Caco-2 (cell line): Measurements from ENCODE around the gene IRF2. TPM values are rescaled to one million over a fixed set of nuclear protein-coding genes. Genes with fewer than 3 reads are reported as not detected.

Source experiments
- BruUV-seq: library from RNA; stranded (reverse); fragments of 400-500 nt; replicated peaks from 2 replicates; lab custom pipeline; 2021; lab: Mats Ljungman, UMichigan
- CTCF ChIA-PET: fragments of 300-600 bp; sonication (Branson Sonifier 250); formaldehyde crosslinking; loops from one replicate; lab custom pipeline; 2022; ENCODE audit warnings: antibody characterized with exemption; lab: Charles Lee
- POLR2A ChIA-PET: fragments of 300-600 bp; sonication (Branson Sonifier 250); formaldehyde crosslinking; loops from one replicate; lab custom pipeline; 2022; ENCODE audit warnings: antibody characterized with exemption; lab: Charles Lee
- DNase-seq, 2 experiments: peaks; one replicate each; pipeline versions ENCODE4 v3.0.0 to v3.0.0-alpha.2; 2020 to 2022
- H3K27me3 ChIP-seq: replicated peaks from 2 replicates; pipeline ENCODE4 v1.6.0; 2011; ENCODE audit warnings: low read length; ENCODE audit not compliant: control insufficient read depth, insufficient read depth
- H3K36me3 ChIP-seq: 2 replicates; pipeline ENCODE4 v1.5.1; 2011; ENCODE audit warnings: low read length; ENCODE audit not compliant: control insufficient read depth, insufficient read depth
- H3K4me1 ChIP-seq: fragments of 250-450 bp; sonication (Bioruptor Pico); 2 replicates; pipeline ENCODE4 v1.5.1; 2020; ENCODE audit warnings: mild to moderate bottlenecking
- H3K4me3 ChIP-seq: 2 replicates; pipeline ENCODE4 v1.5.1; 2011; ENCODE audit warnings: low read depth, mild to moderate bottlenecking, control low read depth, low read length
- H3K9me3 ChIP-seq: fragments of 250-450 bp; sonication (Bioruptor Pico); 2 replicates; pipeline ENCODE4 v1.5.1; 2020; ENCODE audit warnings: mild to moderate bottlenecking, moderate library complexity
- H3K27ac Mint-ChIP-seq: one replicate; pipeline ENCODE4 v1.8.0; 2022; ENCODE audit warnings: mixed read lengths; ENCODE audit not compliant: unreplicated experiment
- H3K27me3 Mint-ChIP-seq: one replicate; pipeline ENCODE4 v1.8.0; 2022; ENCODE audit warnings: mixed read lengths; ENCODE audit not compliant: insufficient read depth, unreplicated experiment
- H3K36me3 Mint-ChIP-seq: one replicate; pipeline ENCODE4 v1.8.0; 2022; ENCODE audit warnings: mild to moderate bottlenecking, mixed read lengths; ENCODE audit not compliant: insufficient read depth, unreplicated experiment
- H3K4me1 Mint-ChIP-seq: one replicate; pipeline ENCODE4 v1.8.0; 2022; ENCODE audit warnings: low read depth, mixed read lengths; ENCODE audit not compliant: unreplicated experiment
- H3K4me3 Mint-ChIP-seq: one replicate; pipeline ENCODE4 v1.8.0; 2022; ENCODE audit warnings: mild to moderate bottlenecking, moderate library complexity, mixed read lengths; ENCODE audit not compliant: unreplicated experiment
- H3K9me3 Mint-ChIP-seq: one replicate; pipeline ENCODE4 v1.8.0; 2022; ENCODE audit warnings: mixed read lengths; ENCODE audit not compliant: unreplicated experiment
- CTCF ChIP-seq, 2 experiments: fragments of 200-600 bp in 1 of 2; IDR thresholded peaks; 1 replicate in 1 of 2; 2 replicates in 1 of 2; pipeline versions ENCODE4 v1.5.1 to v1.8.0; 2011 to 2022; ENCODE audit warnings: antibody characterized with exemption in 1 of 2, control low read depth in 1 of 2, inconsistent platforms in 1 of 2, low read depth in 1 of 2, low read length in 1 of 2, mild to moderate bottlenecking in 1 of 2, moderate library complexity in 1 of 2; ENCODE audit not compliant: insufficient read depth in 1 of 2, severe bottlenecking in 1 of 2, unreplicated experiment in 1 of 2
- intact Hi-C: fragments of 100-400 bp; cut with micrococcal nuclease; formaldehyde crosslinking; loops from one replicate; pipeline ENCODE4 v1.10.0; 2022; ENCODE audit not compliant: unreplicated experiment
- total RNA-seq: library from RNA; stranded (reverse); gene quantifications from 2 replicates; pipeline ENCODE4 v1.2.3, GENCODE V29; 2022

The IRF2 gene
- total RNA-seq, 1 experiment from 2014 or later: 9.2 TPM

GRCh38 chr4:184416913-184417734, 57.2 kb downstream of the IRF2 start:
- Histone ChIP-seq H3K27me3 (no peaks in the 10 kb centered on the region), H3K9me3 (no peaks in the 10 kb centered on the region), H3K4me3 (no peak overlapping the region), H3K36me3 (no peaks in the 10 kb centered on the region), H3K4me1 (no peaks in the 10 kb centered on the region)
- DNase-seq: no peak
- Mint-ChIP-seq H3K27ac (no peak overlapping the region), H3K27me3 (no peaks in the 10 kb centered on the region), H3K4me1 (peaks cover 8% of the 10 kb centered on the region), H3K4me3 (no peak overlapping the region), H3K36me3 (peaks cover 5% of the 10 kb centered on the region), H3K9me3 (peaks cover 1% of the 10 kb centered on the region)
- no peak for TF ChIP-seq CTCF (IDR thresholded peaks at IDR 0.05; ENCODE audit: insufficient read depth in 1 of 2, low read depth in 1 of 2, low read length in 1 of 2, severe bottlenecking in 1 of 2, unreplicated experiment in 1 of 2)
- ChIA-PET CTCF (no interaction called here), POLR2A (no interaction called here)
- BruUV-seq: no TSS peak
- intact Hi-C loops: no loop called here

- Mint-ChIP-seq H3K4me1 (peaks cover 8% of the 10 kb centered on the region), H3K9me3 (no peaks in the 10 kb centered on the region), H3K27ac (no peak overlapping the region), H3K36me3 (peaks cover 10% of the 10 kb centered on the region), H3K4me3 (no peak overlapping the region), H3K27me3 (no peaks in the 10 kb centered on the region)
- no peak for DNase-seq
- CTCF ChIA-PET: no interaction called here
- H3K4me1 ChIP-seq: no peaks in the 10 kb centered on the region
- TF ChIP-seq CTCF (IDR thresholded peaks at IDR 0.05; ENCODE audit: insufficient read depth in 1 of 2, low read depth in 1 of 2, low read length in 1 of 2, severe bottlenecking in 1 of 2, unreplicated experiment in 1 of 2): no peak
- intact Hi-C loops: no loop called here
- H3K36me3 ChIP-seq: no peaks in the 10 kb centered on the region
- no peaks in the 10 kb centered on the region for H3K9me3 ChIP-seq
- BruUV-seq: no TSS peak
- no peaks in the 10 kb centered on the region for H3K27me3 ChIP-seq
- H3K4me3 ChIP-seq: no peak overlapping the region
- POLR2A ChIA-PET: no interaction called here
Observed at GRCh38 chr4:184415071-184415470, 59.3 kb downstream of the IRF2 start.

- no peak for DNase-seq
- ChIA-PET CTCF (no interaction called here), POLR2A (no interaction called here)
- intact Hi-C loops: no loop called here
- Mint-ChIP-seq H3K36me3 (peaks cover 15% of the 10 kb centered on the region), H3K27ac (no peak overlapping the region), H3K4me1 (peaks cover 5% of the 10 kb centered on the region), H3K4me3 (no peak overlapping the region), H3K27me3 (no peaks in the 10 kb centered on the region), H3K9me3 (no peaks in the 10 kb centered on the region)
- Histone ChIP-seq H3K9me3 (no peaks in the 10 kb centered on the region), H3K27me3 (no peaks in the 10 kb centered on the region), H3K4me1 (no peaks in the 10 kb centered on the region), H3K36me3 (no peaks in the 10 kb centered on the region; the same call in 1 of the 2 replicates), H3K4me3 (no peak overlapping the region)
- no peak for TF ChIP-seq CTCF (IDR thresholded peaks at IDR 0.05; ENCODE audit: insufficient read depth in 1 of 2, low read depth in 1 of 2, low read length in 1 of 2, severe bottlenecking in 1 of 2, unreplicated experiment in 1 of 2)
- no TSS peak for BruUV-seq
Observed at GRCh38 chr4:184413261-184414046, 60.9 kb downstream of the IRF2 start.
